Heart left ventricle (tissue), 13 donors: ENCODE results near the gene OSCAR.

Experiments
- POLR2A ChIP-seq, 2 donors: fragments of 450-650 bp; IDR thresholded peaks; one replicate each; pipeline ENCODE4 v1.6.1; 2017; ENCODE audit warnings: antibody characterized with exemption in 2 of 2, mild to moderate bottlenecking in 2 of 2, moderate library complexity in 2 of 2
- TF ChIP-seq, protein P1 (sequence below), 12 donors: fragments of 200-600 bp; sonication (generic) in 4 of 12; IDR thresholded peaks; one replicate each; pipeline versions ENCODE4 v1.5.0 to v1.8.0; 2018 to 2022; ENCODE audit warnings: antibody characterized with exemption in 12 of 12, mild to moderate bottlenecking in 5 of 12
- donor health status: ischemic (EF 13 %, LVEDD 7.1; RV severe dilation, severe dysfunction).
- donor health status: DM: no; HTN: yes; CAD: no.
- donor health status: DM: no; HTN: no; CAD: no.
- donor health status: ischemic (EF 25% LVEDD 6.9; RV normal size, moderate dysfunction).
- donor health status: ischemic (EF 25% LVEDD 5.7; RV mildly dilated, moderate dysfunction).
- donor health status: ischemic (EF 35%, LVEDD 5.7; RV mildly dilated, moderate dysfunction).
- donor health status: nonischemic (EF 11% LVEDD 7.7; RV severe dilation, severe dysfunction).
- donor health status: DM: yes; HTN: yes; CAD: no.
- donor health status: PGD.
- donor health status: ischemic (EF 29% LVEDD 5.4; RV normal size, mild dysfunction).
- donor health status: nonischemic (EF 23%, LVEDD 6.1; RV moderate dilation, normal function).

DNA sequence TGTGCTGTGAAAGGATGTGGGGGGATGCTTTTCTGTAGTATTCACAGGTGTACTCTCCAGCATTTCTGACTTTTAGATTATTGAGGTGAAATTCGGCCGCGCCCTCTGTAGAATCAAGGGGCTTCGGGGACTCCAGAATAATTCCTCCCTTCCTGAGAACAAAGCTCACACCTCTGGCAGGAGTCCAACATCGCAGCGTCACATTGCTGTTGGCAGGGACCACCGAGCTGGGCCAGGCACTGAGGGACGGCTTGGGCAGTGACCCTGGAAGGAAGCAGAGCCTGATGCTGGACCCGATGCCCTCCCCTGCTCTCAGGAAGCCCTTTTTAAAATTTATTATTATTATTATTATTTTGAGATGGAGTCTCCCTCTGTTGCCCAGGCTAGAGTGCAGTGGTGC lies 25.8 kb downstream of the OSCAR start:
- TF ChIP-seq, protein P1, sequence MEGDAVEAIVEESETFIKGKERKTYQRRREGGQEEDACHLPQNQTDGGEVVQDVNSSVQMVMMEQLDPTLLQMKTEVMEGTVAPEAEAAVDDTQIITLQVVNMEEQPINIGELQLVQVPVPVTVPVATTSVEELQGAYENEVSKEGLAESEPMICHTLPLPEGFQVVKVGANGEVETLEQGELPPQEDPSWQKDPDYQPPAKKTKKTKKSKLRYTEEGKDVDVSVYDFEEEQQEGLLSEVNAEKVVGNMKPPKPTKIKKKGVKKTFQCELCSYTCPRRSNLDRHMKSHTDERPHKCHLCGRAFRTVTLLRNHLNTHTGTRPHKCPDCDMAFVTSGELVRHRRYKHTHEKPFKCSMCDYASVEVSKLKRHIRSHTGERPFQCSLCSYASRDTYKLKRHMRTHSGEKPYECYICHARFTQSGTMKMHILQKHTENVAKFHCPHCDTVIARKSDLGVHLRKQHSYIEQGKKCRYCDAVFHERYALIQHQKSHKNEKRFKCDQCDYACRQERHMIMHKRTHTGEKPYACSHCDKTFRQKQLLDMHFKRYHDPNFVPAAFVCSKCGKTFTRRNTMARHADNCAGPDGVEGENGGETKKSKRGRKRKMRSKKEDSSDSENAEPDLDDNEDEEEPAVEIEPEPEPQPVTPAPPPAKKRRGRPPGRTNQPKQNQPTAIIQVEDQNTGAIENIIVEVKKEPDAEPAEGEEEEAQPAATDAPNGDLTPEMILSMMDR (IDR thresholded peaks at IDR 0.05): no peak
- TF ChIP-seq POLR2A (IDR thresholded peaks at IDR 0.05): no peak
